H9 (cell line): ENCODE measurements around the gene GNAO1. TPM values are rescaled to one million over a fixed set of nuclear protein-coding genes. Genes with fewer than 3 reads are reported as not detected.

ENCODE experiments used
- DNase-seq: peaks from one replicate; pipeline ENCODE4 v3.0.0-alpha.2; 2017
- H2AFZ ChIP-seq: one replicate; pipeline ENCODE4 v1.6.1; 2013; ENCODE audit warnings: mild to moderate bottlenecking, low read length, control low read depth, moderate library complexity
- H2AK5ac ChIP-seq: 2 replicates; pipeline ENCODE4 v1.6.1; 2013; ENCODE audit warnings: low read length, control low read depth, mixed read lengths; ENCODE audit not compliant: insufficient read length
- H2BK120ac ChIP-seq: one replicate; pipeline ENCODE4 v1.6.1; 2013; ENCODE audit warnings: low read depth, mild to moderate bottlenecking, low read length, control low read depth, inconsistent platforms; ENCODE audit not compliant: poor library complexity, severe bottlenecking
- H2BK12ac ChIP-seq: 2 replicates; pipeline ENCODE4 v1.6.1; 2013; ENCODE audit warnings: low read length, control low read depth, mixed read lengths, low read depth; ENCODE audit not compliant: insufficient read length
- H2BK15ac ChIP-seq: 2 replicates; pipeline ENCODE4 v1.6.1; 2013; ENCODE audit warnings: low read depth, low read length, control low read depth
- H2BK20ac ChIP-seq: one replicate; pipeline ENCODE4 v1.6.1; 2013; ENCODE audit warnings: low read depth, mild to moderate bottlenecking, low read length, control low read depth, inconsistent platforms; ENCODE audit not compliant: poor library complexity, severe bottlenecking
- H2BK5ac ChIP-seq: 2 replicates; pipeline ENCODE4 v1.6.1; 2013; ENCODE audit warnings: low read length, control low read depth, mixed read lengths; ENCODE audit not compliant: insufficient read length
- H3K14ac ChIP-seq: 2 replicates; pipeline ENCODE4 v1.6.1; 2013; ENCODE audit warnings: low read length, control low read depth; ENCODE audit not compliant: insufficient read depth
- H3K18ac ChIP-seq: 2 replicates; pipeline ENCODE4 v1.6.1; 2013; ENCODE audit warnings: low read depth, mild to moderate bottlenecking, mixed read lengths, low read length, control low read depth; ENCODE audit not compliant: insufficient read length
- H3K23ac ChIP-seq: 2 replicates; pipeline ENCODE4 v1.6.1; 2013; ENCODE audit warnings: low read length, control low read depth, mixed read lengths, low read depth; ENCODE audit not compliant: insufficient read length
- H3K23me2 ChIP-seq: 2 replicates; pipeline ENCODE4 v1.6.1; 2013; ENCODE audit warnings: low read depth, mild to moderate bottlenecking, mixed read lengths, low read length, control low read depth; ENCODE audit not compliant: insufficient read length, poor library complexity, severe bottlenecking
- H3K27ac ChIP-seq: 2 replicates; pipeline ENCODE4 v1.5.1; 2013; ENCODE audit warnings: low read length, control low read depth, mixed read lengths, low read depth; ENCODE audit not compliant: insufficient read length
- H3K27me3 ChIP-seq: 2 replicates; pipeline ENCODE4 v1.6.1; 2013; ENCODE audit warnings: low read length, control low read depth, inconsistent platforms; ENCODE audit not compliant: insufficient read depth
- H3K4ac ChIP-seq: 2 replicates; pipeline ENCODE4 v1.6.1; 2013; ENCODE audit warnings: low read depth, mild to moderate bottlenecking, control low read depth, inconsistent platforms, low read length, moderate library complexity
- H3K4me1 ChIP-seq: 2 replicates; pipeline ENCODE4 v1.6.1; 2013; ENCODE audit warnings: low read length, control low read depth, inconsistent platforms; ENCODE audit not compliant: insufficient read depth
- H3K4me2 ChIP-seq: 2 replicates; pipeline ENCODE4 v1.6.1; 2013; ENCODE audit warnings: low read length, control low read depth, mixed read lengths; ENCODE audit not compliant: insufficient read length, insufficient read depth
- H3K56ac ChIP-seq: 2 replicates; pipeline ENCODE4 v1.6.1; 2013; ENCODE audit warnings: low read depth, mild to moderate bottlenecking, mixed read lengths, low read length, control low read depth; ENCODE audit not compliant: insufficient read length
- H3K79me1 ChIP-seq: 2 replicates; pipeline ENCODE4 v1.6.1; 2013; ENCODE audit warnings: low read depth, mild to moderate bottlenecking, moderate library complexity, low read length, control low read depth, inconsistent platforms; ENCODE audit not compliant: insufficient read depth, poor library complexity, severe bottlenecking
- H3K79me2 ChIP-seq: 2 replicates; pipeline ENCODE4 v1.6.1; 2013; ENCODE audit warnings: low read length, control low read depth, inconsistent platforms; ENCODE audit not compliant: insufficient read depth
- H3K9ac ChIP-seq: 2 replicates; pipeline ENCODE4 v1.6.1; 2013; ENCODE audit warnings: low read length, control low read depth, mixed read lengths; ENCODE audit not compliant: insufficient read length; ENCODE audit errors: extremely low read depth
- H3K9me3 ChIP-seq: one replicate; pipeline ENCODE4 v1.6.1; 2013; ENCODE audit warnings: low read depth, low read length, inconsistent platforms; ENCODE audit not compliant: control insufficient read depth
- H3T11ph ChIP-seq: one replicate; pipeline ENCODE4 v1.6.1; 2013; ENCODE audit warnings: mild to moderate bottlenecking, low read length, control low read depth, inconsistent platforms
- H4K20me1 ChIP-seq: one replicate; pipeline ENCODE4 v1.6.1; 2013; ENCODE audit not compliant: control insufficient read depth, insufficient read length, insufficient read depth
- H4K5ac ChIP-seq: 2 replicates; pipeline ENCODE4 v1.6.1; 2013; ENCODE audit warnings: low read depth, mild to moderate bottlenecking, mixed read lengths, low read length, control low read depth; ENCODE audit not compliant: insufficient read length
- H4K8ac ChIP-seq: replicated peaks from 2 replicates; pipeline ENCODE4 v1.6.1; 2013; ENCODE audit warnings: low read length, control low read depth, mixed read lengths, low read depth; ENCODE audit not compliant: insufficient read length
- H4K91ac ChIP-seq: 2 replicates; pipeline ENCODE4 v1.6.1; 2013; ENCODE audit warnings: low read depth, mild to moderate bottlenecking, moderate library complexity, mixed read lengths, low read length, control low read depth; ENCODE audit not compliant: insufficient read length
- H3K27ac Mint-ChIP-seq, 3 experiments: 2 replicates in 2 of 3; 3 replicates in 1 of 3; pipeline ENCODE4 v1.8.0; 2020 to 2021; ENCODE audit warnings: mixed read lengths in 3 of 3, mild to moderate bottlenecking in 1 of 3, moderate library complexity in 1 of 3
- H3K27me3 Mint-ChIP-seq: 2 replicates; pipeline ENCODE4 v1.8.0; 2021; ENCODE audit warnings: low read depth, mild to moderate bottlenecking, moderate library complexity, mixed read lengths
- H3K36me3 Mint-ChIP-seq, 3 experiments: 2 replicates in 2 of 3; 3 replicates in 1 of 3; pipeline ENCODE4 v1.8.0; 2020 to 2021; ENCODE audit warnings: low read depth in 3 of 3, mixed read lengths in 3 of 3; ENCODE audit not compliant: insufficient read depth in 1 of 3
- H3K4me1 Mint-ChIP-seq, 2 experiments: 2 replicates each; pipeline ENCODE4 v1.8.0; 2020; ENCODE audit warnings: mixed read lengths in 2 of 2
- H3K4me3 Mint-ChIP-seq, 2 experiments: 2 replicates in 1 of 2; 3 replicates in 1 of 2; pipeline ENCODE4 v1.8.0; 2020 to 2021; ENCODE audit warnings: mild to moderate bottlenecking in 2 of 2, mixed read lengths in 2 of 2, moderate library complexity in 1 of 2
- H3K9me3 Mint-ChIP-seq, 2 experiments: 2 replicates in 1 of 2; 3 replicates in 1 of 2; pipeline ENCODE4 v1.8.0; 2020; ENCODE audit warnings: mild to moderate bottlenecking in 2 of 2, mixed read lengths in 2 of 2, moderate library complexity in 1 of 2
- WGBS: extraction: QIAGEN DNeasy Blood & Tissue Kit; methylation state at CpG from one replicate; pipeline ENCODE4 v1.1.7; 2013; ENCODE audit warnings: missing lambda C conversion rate, low lambda C conversion rate, mixed read lengths; ENCODE audit not compliant: insufficient read length; ENCODE audit errors: extremely low coverage; 5-methylcytosine and 5-hydroxymethylcytosine counted together
- total RNA-seq: library from RNA; stranded (reverse); gene quantifications from 2 replicates; pipeline ENCODE4 v1.2.1, GENCODE V29; 2021
- TF ChIP-seq, protein P1 (sequence below): fragments of 200-600 bp; sonication (generic); conservative IDR thresholded peaks from 3 replicates; pipeline ENCODE4 v1.8.0; 2021; ENCODE audit warnings: antibody characterized with exemption, mild to moderate bottlenecking

The GNAO1 gene
- total RNA-seq, 1 experiment from 2014 or later = 16.9 TPM

GRCh38 chr16:56349086-56349415, 157.8 kb downstream of the GNAO1 start:
- Histone ChIP-seq H3K23ac (no peak overlapping the region), H3K23me2 (peaks cover 2% of the 10 kb centered on the region), H3K9ac (no peak overlapping the region), H4K5ac (no peak overlapping the region), H2AK5ac (no peak overlapping the region), H3K27me3 (no peaks in the 10 kb centered on the region), H3K79me2 (no peaks in the 10 kb centered on the region), H3K4me2 (no peak overlapping the region), H3K14ac (no peak overlapping the region), H3K79me1 (no peaks in the 10 kb centered on the region), H3K4ac (no peak overlapping the region), H3K9me3 (no peaks in the 10 kb centered on the region), H4K91ac (no peak overlapping the region), H2BK120ac (no peak overlapping the region), H3K56ac (no peak overlapping the region), H3K18ac (no peak overlapping the region), H3K27ac (no peak overlapping the region), H2AFZ (no peak overlapping the region), H2BK20ac (no peak overlapping the region), H4K20me1 (no peaks in the 10 kb centered on the region), H2BK5ac (no peak overlapping the region), H3K4me1 (no peaks in the 10 kb centered on the region), H4K8ac (no peak overlapping the region), H2BK15ac (no peak overlapping the region), H2BK12ac (no peak overlapping the region), H3T11ph (no peak overlapping the region)
- Mint-ChIP-seq H3K27me3 (no peaks in the 10 kb centered on the region; the same call in 1 of the 2 replicates), H3K27ac (peak overlapping the region in 1 of 3 experiments; percentile 71; a peak in 2 of 7 replicates), H3K4me1 (no peaks in the 10 kb centered on the region), H3K36me3 (no peaks in the 10 kb centered on the region; a peak in 1 of 7 replicates), H3K9me3 (no peaks in the 10 kb centered on the region; a peak in 1 of 5 replicates), H3K4me3 (no peak overlapping the region; a peak in 1 of 5 replicates)
- WGBS = no CpG with 5 or more reads among the region's 2 CpGs
- TF ChIP-seq, protein P1, sequence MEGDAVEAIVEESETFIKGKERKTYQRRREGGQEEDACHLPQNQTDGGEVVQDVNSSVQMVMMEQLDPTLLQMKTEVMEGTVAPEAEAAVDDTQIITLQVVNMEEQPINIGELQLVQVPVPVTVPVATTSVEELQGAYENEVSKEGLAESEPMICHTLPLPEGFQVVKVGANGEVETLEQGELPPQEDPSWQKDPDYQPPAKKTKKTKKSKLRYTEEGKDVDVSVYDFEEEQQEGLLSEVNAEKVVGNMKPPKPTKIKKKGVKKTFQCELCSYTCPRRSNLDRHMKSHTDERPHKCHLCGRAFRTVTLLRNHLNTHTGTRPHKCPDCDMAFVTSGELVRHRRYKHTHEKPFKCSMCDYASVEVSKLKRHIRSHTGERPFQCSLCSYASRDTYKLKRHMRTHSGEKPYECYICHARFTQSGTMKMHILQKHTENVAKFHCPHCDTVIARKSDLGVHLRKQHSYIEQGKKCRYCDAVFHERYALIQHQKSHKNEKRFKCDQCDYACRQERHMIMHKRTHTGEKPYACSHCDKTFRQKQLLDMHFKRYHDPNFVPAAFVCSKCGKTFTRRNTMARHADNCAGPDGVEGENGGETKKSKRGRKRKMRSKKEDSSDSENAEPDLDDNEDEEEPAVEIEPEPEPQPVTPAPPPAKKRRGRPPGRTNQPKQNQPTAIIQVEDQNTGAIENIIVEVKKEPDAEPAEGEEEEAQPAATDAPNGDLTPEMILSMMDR = no peak
- no peak for DNase-seq
